HG03159 (cell line): ENCODE results near the gene NUDCD3.

Source experiments
- ATAC-seq: cut with Tn5 transposase; IDR thresholded peaks from one replicate; pipeline ENCODE4 v1.9.1; 2021; ENCODE audit warnings: mild to moderate bottlenecking, moderate library complexity; ENCODE audit not compliant: unreplicated experiment

Gene NUDCD3

GRCh38 chr7:44385434-44386138, 104.9 kb downstream of the NUDCD3 start:
- ATAC-seq, result no peak

- no peak for ATAC-seq
Observed at GRCh38 chr7:44384586-44385433, 105.6 kb downstream of the NUDCD3 start.

- ATAC-seq, result no peak
Observed at GRCh38 chr7:44383566-44383965, 106.9 kb downstream of the NUDCD3 start.

- no peak for ATAC-seq
Observed at GRCh38 chr7:44382459-44383265, 107.8 kb downstream of the NUDCD3 start.

GRCh38 chr7:44381494-44382220, 108.8 kb downstream of the NUDCD3 start:
- ATAC-seq, result no peak

GRCh38 chr7:44380831-44381493, 109.5 kb downstream of the NUDCD3 start:
- no peak for ATAC-seq

GRCh38 chr7:44380189-44380830, 110.1 kb downstream of the NUDCD3 start:
- ATAC-seq, result no peak

GRCh38 chr7:44379366-44380188, 110.9 kb downstream of the NUDCD3 start:
- ATAC-seq, result no peak

GRCh38 chr7:44378744-44379143, 111.7 kb downstream of the NUDCD3 start:
- ATAC-seq, result no peak

GRCh38 chr7:44377681-44378421, 112.6 kb downstream of the NUDCD3 start:
- peak; percentile 78 for ATAC-seq

GRCh38 chr7:44377134-44377463, 113.4 kb downstream of the NUDCD3 start:
- ATAC-seq, result no peak

GRCh38 chr7:44376429-44377133, 113.9 kb downstream of the NUDCD3 start:
- no peak for ATAC-seq

- no peak for ATAC-seq
Observed at GRCh38 chr7:44375926-44376342, 114.5 kb downstream of the NUDCD3 start.

GRCh38 chr7:44375236-44375699, 115.2 kb downstream of the NUDCD3 start:
- no peak for ATAC-seq

GRCh38 chr7:44374007-44374763, 116.3 kb downstream of the NUDCD3 start:
- ATAC-seq, result no peak

- ATAC-seq, result no peak
Observed at GRCh38 chr7:44373418-44373740, 117.1 kb downstream of the NUDCD3 start.
